GM21576 (cell line): ENCODE measurements around the gene TRIM17.

Experiments used
- ATAC-seq: cut with Tn5 transposase; IDR thresholded peaks from one replicate; pipeline ENCODE4 v1.9.1; 2021; ENCODE audit warnings: mild to moderate bottlenecking, moderate library complexity; ENCODE audit not compliant: unreplicated experiment

TRIM17 gene

DNA sequence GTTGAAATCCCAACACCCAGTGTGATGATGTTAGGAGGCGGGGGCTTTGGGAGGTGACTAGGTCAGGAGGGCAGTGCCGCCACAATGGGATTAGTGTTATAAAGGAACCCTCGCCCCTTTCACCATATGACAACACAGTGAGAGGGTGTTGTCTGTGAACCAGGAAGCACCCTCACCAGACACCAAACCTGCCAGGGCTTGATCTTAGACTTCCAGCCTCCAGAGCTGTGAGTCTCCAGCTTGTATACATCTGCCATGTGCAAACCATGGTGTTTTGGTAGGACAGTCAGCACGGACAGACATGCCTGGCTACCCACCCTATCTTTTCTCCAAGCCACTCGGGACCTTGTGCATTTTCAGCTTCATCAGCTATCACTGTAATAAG is 14.0 kb downstream of the TRIM17 start:
- no peak for ATAC-seq

DNA sequence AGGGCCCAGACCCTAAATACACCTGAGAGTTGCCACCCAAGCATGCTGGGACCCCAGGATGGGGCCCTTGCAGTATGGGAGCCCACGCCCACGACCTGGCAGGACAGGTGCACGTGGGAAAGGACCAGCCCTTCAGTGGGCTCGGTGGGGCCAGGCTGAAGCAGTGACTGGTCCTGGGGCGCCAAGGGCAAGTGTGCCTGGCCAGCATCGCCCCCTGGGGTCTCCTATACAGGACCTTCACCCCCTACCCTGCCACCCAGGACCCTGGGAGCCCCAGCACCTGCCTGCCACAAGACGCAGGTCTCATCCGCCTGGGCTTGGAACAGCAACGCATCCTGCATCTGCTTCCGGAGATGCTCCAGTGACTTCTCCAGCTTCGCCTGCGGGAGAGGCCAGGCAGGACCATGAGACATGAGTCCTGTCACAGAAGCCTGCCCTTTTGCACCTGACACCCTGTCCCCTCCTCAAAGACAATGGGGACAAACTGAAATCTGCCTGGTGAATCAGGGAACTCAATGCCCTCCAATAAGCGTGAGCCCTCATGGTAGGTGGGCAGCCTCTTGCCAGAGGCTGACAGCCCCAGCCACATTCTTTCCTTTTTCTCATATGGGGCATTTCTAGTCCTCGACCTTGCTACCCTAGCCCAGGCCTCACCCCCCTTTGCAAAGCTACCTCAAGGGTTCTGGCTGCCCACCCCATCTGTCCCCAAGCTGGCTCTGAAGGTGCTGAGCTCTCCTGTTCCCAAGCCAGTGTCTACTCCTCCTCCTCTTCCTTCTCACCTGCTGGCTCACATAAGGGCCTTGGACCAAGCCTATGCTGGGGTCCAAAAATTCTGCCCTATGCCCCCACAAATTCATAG is 14.7 kb downstream of the TRIM17 start:
- no peak for ATAC-seq

DNA sequence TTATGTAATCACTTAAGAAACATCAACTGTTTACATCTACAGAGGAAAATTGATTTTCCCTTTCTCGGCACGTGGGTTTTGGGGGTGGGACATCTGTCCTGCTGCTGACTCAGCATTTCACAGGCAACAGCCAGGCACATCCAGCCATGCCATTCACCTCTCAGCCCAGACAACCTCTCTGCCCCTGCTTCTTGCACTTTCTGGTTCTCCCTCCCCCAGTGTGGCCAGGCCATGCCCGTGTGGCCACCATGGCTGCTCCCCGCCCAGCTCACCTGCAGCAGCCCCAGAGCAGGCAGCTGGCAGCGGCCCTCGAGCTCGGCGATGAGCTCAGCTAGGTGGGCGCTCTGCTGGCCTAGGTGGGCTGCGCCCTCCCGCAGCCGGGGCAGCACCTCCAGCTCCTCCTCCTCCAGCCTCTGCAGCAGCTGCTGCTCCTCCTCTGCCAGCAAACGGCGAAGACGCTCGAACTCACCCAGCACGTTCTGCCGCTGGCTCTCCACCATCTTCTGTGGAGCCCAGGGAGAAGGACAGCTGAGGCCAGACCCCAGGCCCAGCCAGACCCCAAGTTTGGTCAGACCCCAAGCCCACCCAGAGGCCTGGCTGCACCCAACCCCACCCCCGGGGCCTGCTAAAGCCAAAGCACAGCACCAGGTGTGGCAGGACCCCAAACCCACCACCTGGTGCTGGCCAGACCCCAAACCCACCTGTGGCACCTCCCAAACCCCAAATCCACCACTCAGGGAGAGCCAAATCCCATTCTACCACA is 15.8 kb downstream of the TRIM17 start:
- no peak for ATAC-seq

DNA sequence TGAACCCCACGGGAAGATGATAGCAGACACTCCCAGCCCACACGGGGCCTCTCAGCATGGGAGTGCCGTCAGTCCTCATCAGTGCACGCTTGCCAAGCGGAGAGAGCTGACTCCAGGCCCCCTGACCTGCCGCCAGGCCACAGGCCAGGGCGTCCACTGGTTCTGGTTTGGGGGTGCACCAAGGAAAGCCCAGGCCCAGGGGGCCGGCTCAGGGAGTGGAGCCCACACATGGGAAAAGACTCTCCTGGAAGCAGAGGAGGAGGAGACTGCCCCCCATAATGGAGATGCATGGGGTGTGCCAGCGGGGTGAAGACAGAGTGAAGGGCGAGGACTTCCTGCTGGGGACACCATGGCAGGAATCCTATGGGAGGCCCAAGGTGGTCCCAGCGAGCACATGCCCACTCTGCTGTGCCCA is 16.4 kb downstream of the TRIM17 start:
- ATAC-seq: no peak

DNA sequence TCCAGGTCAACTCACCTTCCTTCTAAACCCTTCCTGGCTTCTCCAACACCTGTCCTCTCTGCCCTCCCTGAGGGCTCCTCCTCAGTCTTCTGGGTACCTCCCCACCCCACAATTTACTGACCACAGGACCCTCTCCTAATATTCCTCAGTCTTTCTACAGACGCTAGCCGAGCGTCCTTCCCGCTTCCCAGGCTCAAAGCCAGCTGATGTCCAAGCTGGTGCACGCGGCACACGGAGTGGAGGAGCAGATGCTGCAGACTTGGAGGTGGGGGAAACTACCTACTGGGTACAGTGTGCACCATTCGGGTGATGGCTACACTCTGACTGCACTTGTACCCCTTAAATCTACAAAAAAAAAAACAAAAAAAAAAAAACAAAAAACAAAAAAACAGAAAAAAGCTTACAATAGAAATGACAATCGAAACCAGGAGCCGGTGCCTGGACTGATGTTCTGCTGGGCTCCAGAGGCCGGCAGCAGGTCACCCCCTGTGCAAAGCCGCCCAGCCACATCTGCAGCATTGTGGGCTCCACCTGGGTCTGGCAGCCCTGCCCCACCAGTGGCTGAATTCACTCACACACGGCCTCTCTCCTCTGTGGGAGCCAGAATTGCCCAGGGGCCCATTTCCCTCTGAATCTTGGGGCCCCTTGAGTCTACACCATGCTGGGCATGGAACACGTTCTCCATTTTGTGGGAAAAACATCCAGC is 17.0 kb downstream of the TRIM17 start:
- no peak for ATAC-seq

DNA sequence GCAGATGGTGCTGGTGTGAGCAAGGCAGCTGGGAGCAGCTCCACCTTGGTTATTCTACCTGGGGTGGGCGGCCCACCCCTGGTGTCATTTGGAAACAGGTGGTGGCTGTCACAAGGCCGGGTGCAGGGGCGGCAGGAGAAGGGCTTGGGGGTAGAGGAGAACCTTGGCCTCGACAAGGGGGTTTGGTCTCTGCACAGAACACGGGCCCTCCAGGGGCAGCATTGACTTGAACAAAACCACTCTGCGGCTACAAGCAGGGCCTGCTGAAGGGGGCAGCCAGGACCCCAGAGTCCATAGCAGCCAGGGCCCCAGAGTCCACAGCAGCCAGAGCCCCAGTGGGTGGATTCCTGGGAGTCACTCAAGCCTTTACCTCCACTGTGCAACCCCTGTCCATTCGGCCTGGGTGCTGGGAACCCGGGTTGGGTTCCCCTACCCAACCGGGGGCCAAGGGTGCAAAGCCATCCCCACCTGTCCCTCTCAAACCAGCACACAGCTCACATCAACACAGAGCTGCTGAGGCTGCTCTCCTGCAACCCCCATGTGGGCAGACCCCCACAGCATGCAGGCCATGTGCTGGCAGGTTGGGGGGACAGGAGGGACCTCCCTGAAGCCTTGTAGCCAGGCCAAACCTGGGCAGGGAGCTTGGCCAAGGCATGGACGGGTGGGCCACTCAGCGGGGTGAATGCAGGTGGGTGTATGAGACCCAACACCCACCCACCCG is 17.8 kb downstream of the TRIM17 start:
- no peak for ATAC-seq

DNA sequence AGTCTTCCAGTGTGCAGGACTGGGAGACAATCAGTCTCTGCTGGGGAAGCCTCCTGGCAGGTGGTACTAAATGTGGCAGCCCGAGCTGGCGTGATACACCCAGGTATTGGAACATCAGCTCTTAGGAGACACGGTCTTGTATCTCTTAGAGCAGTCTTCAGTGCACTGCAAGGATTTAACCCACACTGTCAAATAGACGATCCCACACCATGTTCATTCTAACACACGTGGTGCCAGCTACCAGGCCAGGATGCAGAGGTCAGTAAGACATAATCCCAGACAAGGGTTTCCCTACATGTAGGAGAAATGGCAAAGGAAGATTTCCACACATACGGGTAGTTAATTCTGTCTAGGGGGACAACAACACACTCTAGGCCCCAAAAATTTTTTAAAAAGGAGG is 18.7 kb downstream of the TRIM17 start:
- no peak for ATAC-seq

DNA sequence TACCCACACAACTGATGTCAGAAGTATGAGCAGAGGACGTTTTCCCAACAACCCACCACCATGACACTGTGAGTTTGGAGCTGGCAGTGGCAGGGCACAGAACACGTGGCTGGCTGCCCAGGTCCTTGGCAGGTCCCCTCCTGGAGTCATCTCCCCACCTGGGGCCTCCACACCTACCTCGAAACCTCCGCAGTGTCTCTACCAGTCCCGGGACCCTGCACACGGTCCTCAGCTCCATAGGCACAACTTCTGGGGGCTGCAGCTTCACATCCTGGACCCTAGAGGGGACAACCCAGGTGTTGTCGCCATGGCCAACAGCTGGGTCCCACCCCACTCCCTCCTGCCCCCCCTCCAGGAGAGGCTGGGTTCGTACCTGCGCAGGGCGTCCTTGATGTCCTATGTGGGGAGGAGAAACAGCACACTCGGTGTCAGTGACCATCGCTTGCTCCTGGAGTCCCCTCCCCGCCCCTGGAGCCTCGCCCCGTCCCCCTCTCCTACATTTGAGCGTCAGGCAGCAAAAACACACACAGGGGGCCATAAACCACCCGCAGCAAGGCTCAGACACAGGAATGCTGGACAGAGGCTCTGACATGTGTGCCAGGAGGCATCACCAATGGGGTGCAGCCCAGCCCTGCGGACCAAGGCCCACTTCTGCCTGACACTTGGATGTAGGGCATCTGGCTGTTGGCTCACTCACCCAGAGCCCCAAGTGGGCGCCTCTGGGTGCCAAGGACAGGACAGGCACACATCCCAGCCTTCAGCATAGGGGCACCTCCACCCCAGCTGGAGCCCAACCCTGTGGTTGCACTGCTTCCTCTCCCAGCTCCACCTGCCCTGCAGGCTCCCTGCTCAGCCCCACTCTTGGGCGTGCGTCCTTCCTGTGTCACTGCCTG is 19.6 kb downstream of the TRIM17 start:
- ATAC-seq: no peak

DNA sequence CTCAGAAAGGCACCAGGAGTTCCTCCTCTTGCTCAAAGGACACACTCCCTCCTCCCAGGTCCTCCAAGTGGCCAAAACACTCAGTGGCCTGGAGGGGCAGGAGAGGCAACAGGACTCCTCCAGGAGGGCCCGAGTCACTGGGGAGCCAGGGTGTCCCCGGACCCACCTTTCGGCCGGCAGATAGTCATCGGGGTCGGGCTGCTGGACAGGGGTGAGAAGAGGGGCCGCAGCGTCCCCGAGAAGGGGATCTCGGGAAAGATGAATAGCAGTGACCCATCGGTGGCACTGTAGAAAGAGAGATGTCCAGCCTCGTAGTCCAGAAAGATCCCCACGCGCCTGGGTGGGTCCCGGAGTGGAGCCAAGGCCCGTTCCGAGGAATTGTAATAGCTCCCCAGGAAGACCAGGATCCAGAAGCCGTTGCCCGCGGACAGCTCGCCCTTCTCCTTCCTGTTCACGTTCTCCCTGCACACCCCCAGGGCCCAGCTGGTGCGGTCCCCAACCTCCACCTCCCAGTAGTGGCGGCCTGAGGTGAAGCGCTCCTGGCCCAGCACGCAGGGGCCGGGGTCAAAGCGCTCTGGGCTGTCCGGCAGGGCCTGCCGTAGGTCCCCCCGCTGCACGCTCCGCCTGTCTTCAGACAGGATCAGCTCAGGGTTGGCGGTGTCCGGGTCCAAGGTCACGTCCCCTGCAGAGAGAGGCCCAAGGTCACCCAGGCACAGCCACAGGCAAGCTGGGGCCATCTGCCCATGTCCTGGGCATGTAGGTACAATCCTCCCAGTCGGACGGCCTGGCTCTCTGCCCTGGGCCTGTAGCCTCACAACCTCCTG is 21.9 kb downstream of the TRIM17 start:
- ATAC-seq: no peak

DNA sequence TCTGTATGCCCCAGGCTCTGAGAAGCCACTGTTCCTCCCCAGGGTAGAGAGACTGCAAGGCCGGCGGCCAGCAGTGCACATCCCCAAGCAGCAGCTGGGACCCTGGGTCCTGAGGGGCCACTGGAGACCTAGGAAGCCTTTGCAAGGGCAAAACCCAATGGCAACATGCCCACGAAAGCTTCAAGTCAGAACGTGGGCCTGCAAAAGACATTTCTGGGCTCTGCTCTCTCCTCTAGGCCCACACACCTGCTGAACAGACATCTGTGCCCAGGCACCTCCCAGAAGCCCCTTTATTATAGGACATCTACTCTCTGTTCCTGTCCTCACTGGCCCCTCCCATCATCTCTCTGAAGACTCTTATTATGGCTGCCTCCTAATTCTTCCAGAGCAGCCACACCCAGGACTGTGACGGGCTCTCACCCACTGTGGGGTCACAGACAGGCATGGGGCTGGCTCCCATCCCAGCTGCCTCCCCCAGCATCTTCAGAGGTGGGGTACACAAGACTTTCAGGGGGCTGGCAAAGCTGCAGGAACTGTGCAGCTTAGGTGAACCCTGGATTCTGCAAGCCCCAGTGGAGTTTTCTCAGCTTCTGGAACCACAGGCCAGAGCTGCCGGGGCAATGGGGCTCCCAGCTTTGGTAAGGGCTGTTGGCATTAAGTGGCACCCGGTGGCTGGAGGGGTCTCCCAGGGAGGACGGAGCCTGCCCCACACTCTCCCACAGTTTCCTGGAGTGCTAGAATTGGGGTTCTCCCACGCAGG is 22.7 kb downstream of the TRIM17 start:
- no peak for ATAC-seq

DNA sequence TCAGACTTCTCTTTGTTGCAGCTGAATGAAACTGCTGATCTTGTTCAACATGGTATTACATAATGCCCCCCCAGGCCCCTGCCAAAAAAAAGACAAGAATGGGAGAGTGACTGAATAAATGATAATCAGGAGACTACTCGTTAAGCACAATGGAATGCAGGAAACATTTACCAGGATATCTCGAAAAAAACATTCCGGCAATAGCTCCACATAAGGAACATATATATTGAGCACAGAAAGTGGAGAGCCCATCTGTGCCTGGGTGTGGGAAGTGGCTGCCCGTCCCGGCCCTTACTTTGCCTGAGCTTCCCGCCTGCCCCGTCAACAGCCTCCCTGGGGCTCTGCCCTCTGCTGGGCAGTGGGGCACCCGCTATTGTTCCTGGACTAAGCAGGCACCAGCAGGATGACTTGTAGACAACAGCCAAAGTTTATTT is 23.4 kb downstream of the TRIM17 start:
- no peak for ATAC-seq

DNA sequence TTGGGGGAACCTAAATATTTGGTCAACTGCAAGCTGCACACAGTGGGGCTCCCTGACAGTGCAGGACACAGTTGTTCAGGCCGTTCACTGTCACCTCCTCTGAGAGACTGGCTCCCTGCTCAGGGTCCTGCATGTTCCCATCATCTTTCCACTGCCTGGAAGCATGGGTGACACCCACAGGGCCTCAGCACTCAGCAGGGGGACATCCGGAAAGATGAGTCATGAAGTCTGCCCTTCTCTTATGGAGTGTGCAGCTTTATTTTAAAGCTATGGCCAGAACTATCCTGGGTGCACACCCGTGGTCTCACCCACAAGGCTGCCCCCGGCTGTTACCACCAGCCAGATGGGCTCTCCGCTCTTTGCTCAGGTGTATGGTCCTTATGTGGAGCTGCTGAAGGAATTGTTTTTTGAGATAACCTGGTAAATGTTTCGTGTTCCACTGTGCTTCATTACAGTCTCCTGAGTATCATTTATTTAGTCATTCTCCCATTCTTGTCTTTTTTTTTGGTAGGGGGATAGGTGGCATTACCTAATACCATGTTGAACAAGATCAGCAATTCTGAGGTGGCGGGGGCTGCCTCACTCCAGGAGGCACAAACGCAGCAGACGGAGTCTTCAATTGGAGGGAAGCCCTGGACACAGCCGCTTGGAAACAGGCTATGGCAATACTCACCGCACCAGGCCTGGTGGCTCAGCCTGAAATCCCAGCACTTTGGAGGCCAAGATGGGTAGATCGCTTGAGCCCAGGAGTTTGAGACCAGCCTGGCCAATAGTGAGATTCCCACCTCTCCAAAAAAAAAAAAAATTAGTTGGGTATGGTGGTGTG is 24.3 kb downstream of the TRIM17 start:
- ATAC-seq: no peak

DNA sequence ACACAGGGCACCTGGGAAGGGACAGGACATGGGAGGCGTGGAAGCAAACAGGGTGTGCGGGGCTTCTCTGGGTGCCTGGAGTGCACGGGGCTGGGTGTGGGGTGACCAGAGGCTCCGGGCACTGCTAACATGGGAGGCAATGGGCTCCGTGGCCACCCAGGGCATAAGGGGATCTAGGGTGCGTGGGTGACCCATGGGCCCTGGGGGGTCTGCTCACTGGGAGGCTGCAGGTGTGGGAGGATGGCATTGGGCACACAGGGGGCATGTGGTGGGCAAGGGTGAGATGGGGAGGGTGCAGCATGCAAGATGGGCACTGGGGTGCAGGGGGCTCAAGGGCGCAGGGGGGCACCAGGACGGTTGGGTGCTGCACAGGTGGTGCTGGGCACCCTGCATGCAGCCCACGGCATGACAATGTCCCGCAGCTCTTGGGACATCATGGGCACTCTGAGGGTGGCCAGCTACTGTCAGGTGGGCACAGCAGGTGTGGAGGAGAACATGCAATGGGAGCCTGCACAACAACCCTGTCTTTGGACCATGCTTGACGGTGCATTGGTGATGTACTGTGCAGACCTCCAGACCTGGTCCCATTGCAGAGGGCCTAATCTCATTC is 25.1 kb downstream of the TRIM17 start:
- no peak for ATAC-seq

DNA sequence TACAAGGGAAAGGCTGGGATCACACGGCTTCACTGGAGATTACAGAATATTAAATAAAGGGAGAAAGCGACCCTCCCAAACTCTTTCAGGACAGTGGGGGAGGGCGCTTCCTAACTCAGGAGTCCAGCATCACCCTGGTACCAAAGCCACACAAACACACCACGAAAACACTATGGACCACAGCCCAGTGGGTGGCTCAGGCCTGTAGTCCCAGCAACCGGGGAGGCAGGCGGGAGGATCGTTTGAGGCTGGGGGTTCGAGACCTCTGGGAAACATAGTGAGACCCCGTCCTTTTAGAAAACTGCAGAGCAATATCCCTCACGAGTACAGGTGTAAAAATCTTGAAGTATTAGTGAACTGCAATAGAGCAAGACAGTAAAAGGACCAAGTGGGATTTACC is 26.0 kb downstream of the TRIM17 start:
- no peak for ATAC-seq

DNA sequence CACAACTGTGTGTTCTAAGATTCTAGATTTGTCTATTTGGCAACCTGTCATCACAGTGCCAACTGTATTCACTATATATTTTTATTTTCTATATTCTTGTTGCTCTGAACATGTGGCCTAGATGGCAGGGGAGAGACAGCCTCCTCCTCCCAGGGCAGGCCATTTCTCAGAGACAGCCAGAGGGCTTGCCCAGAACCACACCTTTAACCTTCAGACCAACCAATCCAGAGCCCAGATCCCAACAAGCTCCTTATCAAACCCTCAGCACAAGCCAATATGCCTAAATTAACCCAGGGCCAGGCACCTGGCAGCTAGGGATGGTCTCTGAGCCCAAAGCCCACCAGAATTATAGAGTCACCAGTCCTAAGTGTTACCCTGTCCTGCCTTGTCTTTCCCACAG is 29.3 kb downstream of the TRIM17 start:
- no peak for ATAC-seq

DNA sequence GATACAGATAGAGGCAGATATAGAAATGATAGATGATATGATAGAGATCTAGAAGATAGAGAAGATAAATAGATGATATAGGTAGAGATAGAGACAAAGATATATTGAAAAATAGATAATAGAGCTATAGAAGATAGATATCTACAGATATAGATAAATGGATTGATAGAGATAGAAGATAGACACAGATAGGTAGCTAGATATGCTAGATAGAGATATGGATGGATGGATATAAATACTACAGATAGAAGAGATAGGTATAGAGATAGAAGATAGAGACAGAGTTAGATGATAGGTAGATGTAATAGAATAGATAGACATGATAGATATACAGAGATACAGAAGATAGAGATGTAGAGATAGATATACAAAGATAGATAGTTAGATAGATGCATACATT is 31.4 kb downstream of the TRIM17 start:
- ATAC-seq: no peak

DNA sequence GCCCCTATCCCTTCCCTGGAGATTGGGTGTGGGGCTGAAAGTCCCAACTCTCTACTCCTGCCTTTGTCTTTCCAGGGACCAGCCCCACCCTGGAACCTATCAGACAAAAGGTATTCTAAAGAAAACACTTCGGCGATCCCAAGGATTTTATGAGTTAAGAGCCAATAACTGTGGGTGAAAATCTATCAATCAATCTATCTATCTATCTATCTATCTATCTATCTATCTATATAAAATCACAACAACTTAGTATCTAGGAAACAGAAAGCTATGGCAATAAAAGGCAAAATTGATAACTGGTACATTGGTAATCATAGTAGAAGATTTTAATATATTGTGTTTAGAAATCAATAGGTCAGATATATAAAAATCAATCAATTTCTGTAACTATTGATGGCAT is 32.9 kb downstream of the TRIM17 start:
- no peak for ATAC-seq
